Rectal smooth muscle tissue (tissue), 1 donor: ENCODE measurements around the gene VPS13D.
A peak's percentile ranks its signal among the peaks of the same experiment; 100 is the strongest.

ENCODE experiments used
- H3K27ac ChIP-seq: one replicate; pipeline ENCODE4 v1.7.0; 2013; ENCODE audit warnings: low read depth, low read length, inconsistent platforms
- H3K27me3 ChIP-seq: one replicate; pipeline ENCODE4 v1.7.0; 2013; ENCODE audit warnings: low read length; ENCODE audit not compliant: control insufficient read depth, insufficient read depth
- H3K36me3 ChIP-seq: one replicate; pipeline ENCODE4 v1.7.0; 2013; ENCODE audit warnings: low read length; ENCODE audit not compliant: control insufficient read depth, insufficient read depth
- H3K4me1 ChIP-seq: one replicate; pipeline ENCODE4 v1.7.0; 2013; ENCODE audit warnings: low read length; ENCODE audit not compliant: control insufficient read depth, insufficient read depth
- H3K4me3 ChIP-seq: one replicate; pipeline ENCODE4 v1.7.0; 2013; ENCODE audit warnings: low read length
- H3K9ac ChIP-seq: one replicate; pipeline ENCODE4 v1.7.0; 2013; ENCODE audit warnings: low read length

VPS13D gene

GRCh38 chr1:12348113-12348512 lies 118.3 kb downstream of the VPS13D start:
- Histone ChIP-seq H3K36me3 (peaks cover 17% of the 10 kb centered on the region), H3K4me1 (peaks cover 2% of the 10 kb centered on the region), H3K27ac (no peak overlapping the region), H3K4me3 (no peak overlapping the region), H3K27me3 (no peaks in the 10 kb centered on the region), H3K9ac (no peak overlapping the region)

- no peak overlapping the region for H3K9ac ChIP-seq
- peaks cover 13% of the 10 kb centered on the region for H3K36me3 ChIP-seq
- H3K4me3 ChIP-seq = no peak overlapping the region
- peaks cover 7% of the 10 kb centered on the region for H3K4me1 ChIP-seq
- H3K27ac ChIP-seq = no peak overlapping the region
- H3K27me3 ChIP-seq = no peaks in the 10 kb centered on the region
Observed at GRCh38 chr1:12353981-12354380, 124.2 kb downstream of the VPS13D start.

DNA sequence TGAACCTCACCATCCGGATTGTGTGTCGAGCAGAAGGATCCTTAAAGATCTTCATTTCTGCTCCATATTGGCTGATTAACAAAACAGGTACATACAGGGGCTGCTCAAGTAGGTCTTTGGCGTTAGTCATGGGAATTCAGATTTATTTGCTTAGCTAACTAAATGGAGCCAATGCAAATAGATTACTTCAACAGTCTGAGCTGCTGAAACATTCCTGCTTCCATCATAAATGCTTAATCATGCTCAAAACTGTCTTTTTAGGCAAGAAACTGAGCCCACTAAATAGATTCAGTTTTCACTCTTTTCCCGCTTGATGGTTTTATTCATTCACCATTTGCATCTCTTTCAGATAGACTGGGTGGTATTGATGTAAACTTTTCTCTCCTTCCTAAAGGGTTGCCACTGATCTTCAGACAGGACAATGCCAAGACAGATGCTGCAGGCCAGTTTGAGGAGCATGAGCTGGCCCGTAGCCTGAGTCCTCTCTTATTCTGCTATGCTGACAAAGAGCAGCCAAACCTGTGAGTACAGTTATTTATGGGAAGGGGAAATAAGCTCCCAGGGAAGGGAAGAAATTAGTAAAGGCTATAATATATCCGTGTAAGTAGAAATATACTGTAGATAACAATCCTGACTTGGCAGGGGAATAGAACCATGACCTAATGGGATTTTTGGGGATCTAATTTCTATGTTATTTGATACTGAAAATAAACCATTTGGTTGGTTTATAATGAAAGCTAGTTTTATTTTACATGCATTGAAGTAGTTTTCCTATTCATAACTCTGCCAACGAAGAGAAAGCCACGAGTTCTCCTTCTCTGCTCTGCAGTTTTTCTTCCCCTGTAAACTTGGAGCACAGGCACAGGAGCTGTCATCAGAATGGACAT lies 126.4 kb downstream of the VPS13D start:
- Histone ChIP-seq H3K27ac (peak overlapping the region; percentile 21), H3K27me3 (no peaks in the 10 kb centered on the region), H3K4me3 (no peak overlapping the region), H3K4me1 (peaks cover 7% of the 10 kb centered on the region), H3K9ac (no peak overlapping the region), H3K36me3 (peaks cover 10% of the 10 kb centered on the region)

- H3K4me3 ChIP-seq = no peak overlapping the region
- peaks cover 7% of the 10 kb centered on the region for H3K4me1 ChIP-seq
- H3K27ac ChIP-seq = no peak overlapping the region
- H3K9ac ChIP-seq = no peak overlapping the region
- peaks cover 10% of the 10 kb centered on the region for H3K36me3 ChIP-seq
- H3K27me3 ChIP-seq = no peaks in the 10 kb centered on the region
Observed at GRCh38 chr1:12358499-12358898, 128.7 kb downstream of the VPS13D start.

GRCh38 chr1:12359359-12360133 lies 129.7 kb downstream of the VPS13D start:
- peaks cover 7% of the 10 kb centered on the region for H3K4me1 ChIP-seq
- no peaks in the 10 kb centered on the region for H3K27me3 ChIP-seq
- peaks cover 10% of the 10 kb centered on the region for H3K36me3 ChIP-seq
- H3K9ac ChIP-seq = no peak overlapping the region
- H3K4me3 ChIP-seq = no peak overlapping the region
- no peak overlapping the region for H3K27ac ChIP-seq

- Histone ChIP-seq H3K4me3 (no peak overlapping the region), H3K36me3 (peaks cover 4% of the 10 kb centered on the region), H3K9ac (no peak overlapping the region), H3K4me1 (no peaks in the 10 kb centered on the region), H3K27ac (no peak overlapping the region), H3K27me3 (no peaks in the 10 kb centered on the region)
Observed at GRCh38 chr1:12368646-12369045, 138.8 kb downstream of the VPS13D start.

DNA sequence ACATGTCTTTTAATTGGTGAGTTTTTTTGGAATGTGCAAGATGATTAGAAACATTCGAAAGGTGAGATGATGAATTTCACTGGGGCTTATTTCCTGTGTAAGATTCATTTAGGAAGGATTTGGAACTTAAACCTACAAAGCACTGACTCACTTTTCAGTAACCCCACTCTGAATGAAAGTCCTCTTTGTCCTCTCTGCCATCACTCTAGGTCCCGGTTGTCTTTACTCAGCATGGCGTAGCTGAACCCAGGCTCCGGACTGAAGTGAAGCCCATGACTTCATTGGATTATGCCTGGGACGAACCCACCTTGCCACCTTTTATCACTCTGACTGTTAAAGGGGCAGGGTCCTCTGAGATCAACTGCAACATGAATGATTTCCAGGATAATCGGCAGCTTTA lies 139.4 kb downstream of the VPS13D start:
- Histone ChIP-seq H3K4me3 (no peak overlapping the region), H3K9ac (no peak overlapping the region), H3K27ac (no peak overlapping the region), H3K27me3 (no peaks in the 10 kb centered on the region), H3K4me1 (no peaks in the 10 kb centered on the region), H3K36me3 (peaks cover 6% of the 10 kb centered on the region)

GRCh38 chr1:12370333-12370975 lies 140.6 kb downstream of the VPS13D start:
- Histone ChIP-seq H3K9ac (no peak overlapping the region), H3K4me3 (no peak overlapping the region), H3K4me1 (no peaks in the 10 kb centered on the region), H3K36me3 (peaks cover 8% of the 10 kb centered on the region), H3K27me3 (no peaks in the 10 kb centered on the region), H3K27ac (no peak overlapping the region)

DNA sequence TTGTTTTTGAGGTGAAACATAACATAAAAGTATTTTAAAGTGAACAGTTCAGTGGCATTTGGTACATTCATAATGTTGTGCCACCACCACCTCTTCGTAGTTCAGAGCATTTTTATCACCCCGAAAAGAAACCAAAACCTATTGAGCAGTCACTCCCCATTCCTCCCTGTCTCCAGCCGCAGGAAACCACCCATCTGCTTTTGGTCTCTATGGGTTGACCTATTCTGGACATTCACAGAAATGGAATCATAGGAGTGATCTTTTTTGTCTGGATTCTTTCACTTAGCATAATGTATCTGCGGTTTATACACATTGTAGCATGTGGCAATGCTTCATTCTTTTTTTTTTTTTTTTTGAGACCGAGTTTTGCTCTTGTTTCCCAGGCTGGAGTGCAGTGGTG lies 141.2 kb downstream of the VPS13D start:
- H3K27me3 ChIP-seq = no peaks in the 10 kb centered on the region
- no peaks in the 10 kb centered on the region for H3K4me1 ChIP-seq
- H3K4me3 ChIP-seq = no peak overlapping the region
- no peak overlapping the region for H3K9ac ChIP-seq
- peaks cover 11% of the 10 kb centered on the region for H3K36me3 ChIP-seq
- H3K27ac ChIP-seq = no peak overlapping the region

DNA sequence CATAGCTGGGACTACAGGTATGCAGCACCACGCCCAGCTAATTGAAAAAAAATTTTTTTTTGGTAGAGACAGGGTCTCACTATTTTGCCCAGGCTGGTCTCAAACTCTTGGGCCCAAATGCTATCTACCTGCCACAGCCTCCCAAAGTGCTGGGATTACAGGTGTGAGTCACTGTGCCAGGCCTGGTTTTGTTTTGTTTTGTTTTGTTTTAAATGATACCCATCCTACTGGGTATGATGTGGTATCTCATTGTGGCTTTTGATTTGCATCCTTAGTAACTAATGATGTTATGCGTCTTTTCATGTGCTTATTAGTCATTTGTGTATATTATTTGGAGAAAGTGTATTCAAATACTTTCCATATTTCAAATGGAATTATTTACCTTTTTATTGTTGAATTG lies 142.3 kb downstream of the VPS13D start:
- no peak overlapping the region for H3K4me3 ChIP-seq
- H3K4me1 ChIP-seq = no peaks in the 10 kb centered on the region
- no peak overlapping the region for H3K27ac ChIP-seq
- no peak overlapping the region for H3K9ac ChIP-seq
- peaks cover 11% of the 10 kb centered on the region for H3K36me3 ChIP-seq
- no peaks in the 10 kb centered on the region for H3K27me3 ChIP-seq

DNA sequence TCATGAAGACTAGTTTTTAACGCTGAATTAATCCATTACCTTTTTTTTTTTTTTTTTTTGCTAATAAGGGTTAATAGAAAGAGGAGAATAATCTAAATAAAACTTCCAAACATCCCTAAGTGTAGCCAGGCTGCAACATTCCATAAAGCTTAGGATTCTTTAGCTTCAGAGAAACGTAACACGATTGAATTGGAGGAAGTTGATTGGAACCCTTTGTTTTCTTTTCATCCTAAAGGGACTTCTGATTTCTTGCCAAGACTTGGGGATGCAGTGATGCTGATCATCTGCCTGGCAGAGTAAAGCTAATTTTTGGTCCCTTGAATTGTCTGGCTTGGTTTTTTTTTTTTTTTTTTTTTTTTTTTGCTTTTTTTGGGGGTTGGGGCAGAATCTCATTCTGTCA lies 142.9 kb downstream of the VPS13D start:
- H3K36me3 ChIP-seq = peaks cover 11% of the 10 kb centered on the region
- no peak overlapping the region for H3K4me3 ChIP-seq
- H3K4me1 ChIP-seq = no peaks in the 10 kb centered on the region
- H3K27me3 ChIP-seq = no peaks in the 10 kb centered on the region
- no peak overlapping the region for H3K9ac ChIP-seq
- no peak overlapping the region for H3K27ac ChIP-seq

DNA sequence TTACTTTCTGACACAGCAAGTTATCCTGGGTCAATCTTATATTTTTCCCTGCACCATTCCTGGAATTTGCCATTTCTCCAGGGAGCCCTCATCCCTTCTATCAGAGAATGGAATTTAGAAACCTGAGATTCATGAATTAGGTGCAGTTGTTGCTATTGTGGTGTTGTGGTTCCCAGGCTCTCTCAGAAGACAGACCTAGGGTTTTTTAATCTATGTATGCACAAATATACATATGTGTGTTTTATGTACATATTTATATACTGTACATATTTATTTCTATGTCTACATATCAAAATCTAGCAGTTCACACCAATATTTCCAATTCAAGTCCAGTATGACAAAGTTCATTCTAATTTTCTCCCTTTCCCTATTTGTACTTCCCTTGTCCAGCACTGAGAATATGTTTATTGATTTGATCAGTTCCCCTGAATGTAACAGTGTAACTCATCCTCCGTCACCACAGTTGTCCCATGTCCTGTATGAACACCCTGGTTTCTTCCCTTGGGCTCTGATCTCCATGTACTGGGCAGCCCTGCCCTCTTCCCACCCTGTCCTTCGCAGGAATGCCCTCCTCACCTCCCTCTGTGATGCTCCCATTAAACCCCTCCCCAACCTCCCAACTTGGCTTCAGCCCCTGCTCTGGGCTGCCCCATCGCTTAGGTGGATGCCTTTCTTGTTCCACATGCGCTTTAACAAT lies 145.5 kb downstream of the VPS13D start:
- H3K27ac ChIP-seq = no peak overlapping the region
- H3K27me3 ChIP-seq = no peaks in the 10 kb centered on the region
- no peak overlapping the region for H3K9ac ChIP-seq
- peaks cover 12% of the 10 kb centered on the region for H3K36me3 ChIP-seq
- no peak overlapping the region for H3K4me3 ChIP-seq
- H3K4me1 ChIP-seq = no peaks in the 10 kb centered on the region
